Sciatic nerve (tissue), 2 donors: ENCODE results near the gene TJP3. TPM values are rescaled to one million over a fixed set of nuclear protein-coding genes. Genes with fewer than 3 reads are reported as not detected.
"Not testable (repeated sequence)": the region's sequence is repeated elsewhere in the genome, so short reads cannot be mapped to it uniquely, and the experiment has no call there.

ENCODE experiments used
- ATAC-seq: fragments of 200-7000 bp; cut with Tn5 transposase; one replicate; pipeline ENCODE4 v1.9.1; 2020; ENCODE audit warnings: mild to moderate bottlenecking, moderate library complexity
- DNase-seq: peaks from one replicate; pipeline ENCODE4 v3.0.0-alpha.2; 2020; ENCODE audit warnings: low spot score
- intact Hi-C: fragments of 100-400 bp; cut with DNase I; formaldehyde crosslinking; loops from one replicate; pipeline ENCODE4 v1.14.2; 2022
- total RNA-seq: library from RNA; stranded (reverse); fragmentation: NEBNext Ultra II Directional; extraction: Animal tissue kit (Norgen Biotek cat#: 25700); gene quantifications from one replicate; pipeline ENCODE4 v1.2.1, GENCODE V29; 2021
- donor health status: DM: no; HTN: no; CAD: no.
- donor health status: DM: no; HTN: no; CAD: no.

TJP3 gene
- total RNA-seq, 1 donor from 2014 or later = 2.1 TPM

DNA sequence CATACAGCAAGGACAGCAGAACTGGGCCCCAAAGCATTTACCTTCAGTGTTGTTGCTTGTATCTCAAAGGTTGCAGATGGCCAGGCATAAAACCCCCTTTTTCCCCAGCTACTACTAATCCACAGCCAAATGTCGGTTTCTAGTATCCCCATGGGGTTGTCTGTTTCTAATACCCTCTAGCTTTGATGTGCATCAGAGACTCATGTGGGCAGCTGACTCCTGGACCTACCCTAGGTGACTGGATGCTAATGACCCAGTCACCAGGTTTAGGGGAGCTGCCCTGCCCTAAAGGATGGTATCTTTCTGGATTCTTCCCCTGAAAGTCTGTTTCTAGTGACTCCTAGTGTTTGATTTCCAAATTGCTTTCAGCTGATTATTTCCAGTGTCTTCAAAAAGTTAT is 23.9 kb downstream of the TJP3 start:
- ATAC-seq (no peak), DNase-seq (no peak)
- intact Hi-C loops = no loop called here

DNA sequence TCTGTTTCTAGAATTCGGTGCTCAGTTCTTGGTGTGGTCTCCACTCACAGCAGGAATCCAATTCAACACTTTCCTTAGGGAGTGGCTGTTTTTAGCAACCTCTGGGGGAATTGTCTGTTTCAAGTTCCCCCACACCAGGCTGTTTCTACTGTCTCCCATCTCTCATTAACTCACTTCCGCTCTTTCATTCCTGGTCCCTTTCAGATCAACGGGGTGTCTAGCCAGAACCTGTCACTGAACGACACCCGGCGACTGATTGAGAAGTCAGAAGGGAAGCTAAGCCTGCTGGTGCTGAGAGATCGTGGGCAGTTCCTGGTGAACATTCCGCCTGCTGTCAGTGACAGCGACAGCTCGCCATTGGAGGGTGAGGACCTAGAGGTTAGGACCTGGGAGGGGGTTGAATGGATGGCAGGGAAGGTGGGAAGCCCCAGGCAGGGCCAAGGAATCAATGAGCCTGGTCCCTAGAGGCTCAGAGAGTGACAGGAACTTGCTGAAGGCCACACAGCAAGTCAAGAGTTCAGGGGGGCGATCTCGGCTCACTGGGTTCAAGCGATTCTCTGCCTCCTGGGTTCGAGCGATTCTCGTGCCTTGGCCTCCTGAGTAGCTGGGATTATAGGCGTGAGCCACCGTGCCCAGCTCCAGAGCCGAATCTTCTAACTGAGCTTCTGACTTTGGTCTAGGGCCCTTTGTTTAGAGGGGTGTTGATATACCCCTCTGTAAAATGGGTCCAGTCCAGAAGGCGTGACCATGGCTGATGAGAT is 25.5 kb downstream of the TJP3 start:
- ATAC-seq = no peak
- intact Hi-C loops = no loop called here
- DNase-seq = no peak

DNA sequence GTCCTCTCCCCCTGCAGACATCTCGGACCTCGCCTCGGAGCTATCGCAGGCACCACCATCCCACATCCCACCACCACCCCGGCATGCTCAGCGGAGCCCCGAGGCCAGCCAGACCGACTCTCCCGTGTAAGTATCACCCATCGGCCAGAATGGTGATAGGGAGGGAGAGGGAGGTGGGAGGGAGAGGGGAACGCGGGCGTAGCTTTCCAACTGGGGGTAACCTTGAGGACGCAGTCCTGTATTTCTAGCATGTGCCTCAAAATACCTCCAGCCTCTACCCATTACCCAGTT is 26.1 kb downstream of the TJP3 start:
- DNase-seq (no peak), ATAC-seq (no peak)
- intact Hi-C loops = no loop called here

DNA sequence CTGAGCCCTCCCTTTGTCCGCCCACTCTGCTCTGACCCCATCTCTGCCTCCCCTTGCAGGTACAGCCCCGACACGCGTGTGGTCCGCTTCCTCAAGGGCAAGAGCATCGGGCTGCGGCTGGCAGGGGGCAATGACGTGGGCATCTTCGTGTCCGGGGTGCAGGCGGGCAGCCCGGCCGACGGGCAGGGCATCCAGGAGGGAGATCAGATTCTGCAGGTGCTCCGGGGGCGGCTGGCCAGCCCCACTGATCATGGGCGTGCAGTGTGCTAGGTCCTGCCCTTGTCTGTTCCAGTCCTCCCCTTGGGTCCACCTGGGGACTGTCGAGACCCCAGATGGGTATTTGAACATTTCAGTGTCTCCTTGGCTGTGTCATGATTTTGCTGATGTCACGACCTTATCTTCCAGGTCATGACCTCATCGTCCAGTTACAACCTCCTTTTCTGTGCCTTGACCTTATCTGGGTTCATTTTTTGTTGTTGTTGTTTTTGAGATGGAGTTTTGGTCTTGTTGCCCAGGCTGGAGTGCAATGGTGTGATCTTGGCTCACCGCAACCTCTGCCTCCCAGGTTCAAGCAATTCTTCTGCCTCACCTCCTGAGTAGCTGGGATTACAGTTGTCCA is 28.0 kb downstream of the TJP3 start:
- intact Hi-C loops = no loop called here
- DNase-seq (no peak), ATAC-seq (no peak)

DNA sequence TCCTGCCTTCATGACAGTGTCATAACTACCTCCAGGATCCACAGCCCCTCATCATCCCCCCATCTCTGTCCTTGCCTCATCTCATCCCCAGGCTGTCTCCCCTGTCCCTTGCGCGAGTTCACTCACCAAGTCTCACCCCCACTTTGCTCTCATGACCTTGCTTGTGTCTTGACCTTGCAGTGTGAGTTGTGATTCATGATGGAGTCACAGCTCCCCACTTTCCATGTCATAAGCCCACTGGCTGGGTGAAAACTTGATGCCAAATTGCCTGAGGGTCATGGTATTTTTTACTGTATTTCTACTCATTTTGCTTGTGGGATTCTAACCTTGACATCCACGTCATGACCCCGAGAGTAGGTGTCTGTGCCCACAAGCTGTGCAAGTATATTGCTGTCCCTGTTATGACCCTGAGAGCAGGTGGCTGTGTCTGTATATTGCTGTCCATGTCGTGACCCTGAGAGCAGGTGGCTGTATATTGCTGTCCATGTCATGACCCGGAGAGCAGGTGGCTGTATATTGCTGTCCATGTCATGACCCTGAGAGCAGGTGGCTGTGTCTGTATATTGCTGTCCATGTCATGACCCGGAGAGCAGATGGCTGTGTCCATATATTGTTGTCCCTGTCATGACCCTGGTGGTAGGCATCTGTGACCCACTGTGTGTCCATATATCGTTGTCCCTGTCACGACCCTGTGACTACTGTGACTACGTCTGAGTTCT is 29.5 kb downstream of the TJP3 start:
- ATAC-seq (no peak), DNase-seq (no peak)
- intact Hi-C loops = no loop called here

DNA sequence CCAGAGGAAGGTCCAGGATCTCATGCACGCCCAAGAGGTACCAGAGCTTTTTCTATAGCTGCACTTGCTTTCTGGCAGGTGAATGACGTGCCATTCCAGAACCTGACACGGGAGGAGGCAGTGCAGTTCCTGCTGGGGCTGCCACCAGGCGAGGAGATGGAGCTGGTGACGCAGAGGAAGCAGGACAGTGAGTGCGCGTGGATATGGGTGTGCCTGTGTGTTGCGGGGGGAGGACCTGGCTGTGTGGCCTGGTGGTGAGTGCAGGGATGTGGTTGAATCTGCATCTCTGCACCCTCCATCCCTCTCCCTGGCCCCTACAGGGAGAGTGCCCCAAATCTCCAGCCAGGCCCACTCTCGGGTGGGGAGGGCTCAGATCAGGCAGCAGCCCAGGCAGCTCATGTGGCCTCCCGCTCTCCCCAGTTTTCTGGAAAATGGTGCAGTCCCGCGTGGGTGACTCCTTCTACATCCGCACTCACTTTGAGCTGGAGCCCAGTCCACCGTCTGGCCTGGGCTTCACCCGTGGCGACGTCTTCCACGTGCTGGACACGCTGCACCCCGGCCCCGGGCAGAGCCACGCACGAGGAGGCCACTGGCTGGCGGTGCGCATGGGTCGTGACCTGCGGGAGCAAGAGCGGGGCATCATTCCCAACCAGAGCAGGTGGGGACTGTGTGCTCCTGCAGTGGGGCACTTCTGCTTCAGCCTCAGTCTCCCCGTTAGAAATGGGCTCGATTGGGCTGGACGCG is 30.5 kb downstream of the TJP3 start:
- ATAC-seq = no peak
- intact Hi-C loops = no loop called here
- DNase-seq = no peak

DNA sequence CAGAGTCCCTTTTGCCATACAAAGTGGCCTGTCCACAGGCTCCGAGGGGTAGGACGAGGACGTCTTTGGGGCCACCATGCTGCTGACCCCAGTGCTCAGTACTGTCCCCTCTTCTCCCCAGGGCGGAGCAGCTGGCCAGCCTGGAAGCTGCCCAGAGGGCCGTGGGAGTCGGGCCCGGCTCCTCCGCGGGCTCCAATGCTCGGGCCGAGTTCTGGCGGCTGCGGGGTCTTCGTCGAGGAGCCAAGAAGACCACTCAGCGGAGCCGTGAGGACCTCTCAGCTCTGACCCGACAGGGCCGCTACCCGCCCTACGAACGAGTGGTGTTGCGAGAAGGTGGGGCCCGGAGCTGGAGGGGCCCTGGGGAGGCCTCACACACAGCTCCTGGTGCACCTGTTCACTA is 32.2 kb downstream of the TJP3 start:
- intact Hi-C loops = no loop called here
- ATAC-seq (no peak), DNase-seq (no peak)

DNA sequence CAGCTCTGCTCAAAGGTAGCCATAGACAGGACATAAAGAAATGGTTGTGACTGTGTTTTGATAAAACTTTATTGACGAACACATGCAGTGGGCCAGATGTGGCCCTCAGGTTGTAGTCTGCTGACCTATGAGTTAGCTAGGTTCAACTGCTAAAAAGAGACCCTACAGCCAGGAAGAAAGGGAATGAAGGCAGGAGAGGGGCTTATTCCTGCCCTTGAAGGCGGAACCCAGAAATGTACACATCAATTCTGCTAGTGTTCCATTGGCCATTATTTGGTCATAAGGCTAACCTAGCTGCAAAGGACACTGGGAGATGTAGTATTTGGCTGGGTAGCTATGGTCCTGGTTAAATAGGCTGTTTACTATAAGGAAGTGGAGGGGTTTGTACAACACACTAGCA is 35.3 kb downstream of the TJP3 start:
- intact Hi-C loops = no loop called here
- ATAC-seq = no peak

DNA sequence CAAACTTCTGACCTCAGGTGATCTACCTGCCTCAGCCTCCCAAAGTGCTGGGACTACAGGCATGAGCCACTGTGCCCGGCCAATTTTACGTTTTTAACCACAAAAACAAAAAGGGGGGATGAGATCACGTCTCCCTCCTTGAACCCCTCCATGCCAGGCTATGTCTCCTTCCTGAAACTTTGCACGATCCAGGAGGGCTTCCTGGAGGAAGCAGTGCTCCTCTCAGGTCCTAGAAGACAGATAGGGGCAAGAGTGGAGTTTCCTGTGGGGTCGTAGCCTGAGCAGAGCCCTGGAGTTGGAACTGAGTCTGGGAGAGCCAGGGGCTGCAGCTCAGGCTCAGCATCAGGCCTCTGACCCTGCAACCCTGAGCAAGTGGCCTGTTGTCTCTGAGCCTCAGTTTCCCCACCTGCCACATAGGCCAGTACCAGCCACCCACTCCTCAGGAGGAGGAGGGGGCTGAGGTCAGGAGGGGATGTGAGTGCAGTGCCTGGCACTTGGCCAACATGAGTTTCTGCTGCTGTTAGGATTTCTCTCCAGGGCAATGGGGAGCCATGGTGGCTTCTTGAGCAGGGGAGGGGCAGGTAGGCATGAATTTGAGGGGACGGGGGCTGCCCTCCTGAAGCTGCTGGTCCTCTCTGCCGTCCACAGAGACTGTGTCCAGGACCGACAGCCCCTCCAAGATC is 37.3 kb downstream of the TJP3 start:
- no peak for ATAC-seq
- DNase-seq = no peak
- intact Hi-C loops = no loop called here

More for the DNA sequence above, 35.3 kb downstream of the TJP3 start:
- no peak for DNase-seq

DNA sequence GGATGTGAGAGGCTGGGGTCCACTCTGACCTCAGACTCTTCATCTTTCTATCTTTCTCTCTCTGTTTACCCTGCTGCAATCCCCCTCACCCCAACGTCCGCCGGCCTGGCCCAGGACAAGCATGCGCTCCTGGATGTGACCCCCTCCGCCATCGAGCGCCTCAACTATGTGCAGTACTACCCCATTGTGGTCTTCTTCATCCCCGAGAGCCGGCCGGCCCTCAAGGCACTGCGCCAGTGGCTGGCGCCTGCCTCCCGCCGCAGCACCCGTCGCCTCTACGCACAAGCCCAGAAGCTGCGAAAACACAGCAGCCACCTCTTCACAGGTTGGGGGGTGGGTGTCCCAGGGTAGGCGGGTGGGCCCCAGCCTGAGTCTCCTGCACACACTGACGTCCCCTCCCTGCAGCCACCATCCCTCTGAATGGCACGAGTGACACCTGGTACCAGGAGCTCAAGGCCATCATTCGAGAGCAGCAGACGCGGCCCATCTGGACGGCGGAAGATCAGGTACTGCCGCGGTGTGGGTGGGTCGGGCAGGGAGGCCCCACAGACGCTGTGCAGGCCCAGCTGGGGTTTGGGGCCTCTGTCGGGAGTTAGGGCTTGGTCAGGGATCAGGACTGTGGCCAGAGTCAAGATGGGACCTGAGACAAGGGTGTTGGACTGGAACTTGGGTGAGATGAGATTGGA is 38.3 kb downstream of the TJP3 start:
- ATAC-seq = no peak

DNA sequence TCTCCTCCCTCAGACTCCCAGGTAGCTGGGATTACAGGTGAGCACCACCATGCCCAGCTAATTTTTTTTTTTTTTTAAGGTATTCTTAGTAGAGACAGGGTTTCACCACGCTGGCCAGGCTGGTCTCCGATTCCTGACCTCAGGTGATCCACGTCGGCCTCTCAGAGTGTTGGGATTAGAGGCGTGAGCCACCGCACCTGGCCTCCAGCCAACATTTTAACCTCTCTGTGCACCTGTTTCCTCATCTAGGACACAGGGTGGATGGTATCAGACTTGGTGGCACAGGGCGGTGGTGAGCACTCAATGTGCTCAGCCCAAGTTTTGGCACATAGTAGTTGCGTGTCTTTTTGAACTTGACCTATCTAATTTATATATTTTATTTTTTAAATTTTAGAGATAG is 40.8 kb downstream of the TJP3 start:
- ATAC-seq = no peak
- no peak for DNase-seq
- intact Hi-C loops = no loop called here

More for the DNA sequence above, 38.3 kb downstream of the TJP3 start:
- DNase-seq = no peak
- intact Hi-C loops = no loop called here

DNA sequence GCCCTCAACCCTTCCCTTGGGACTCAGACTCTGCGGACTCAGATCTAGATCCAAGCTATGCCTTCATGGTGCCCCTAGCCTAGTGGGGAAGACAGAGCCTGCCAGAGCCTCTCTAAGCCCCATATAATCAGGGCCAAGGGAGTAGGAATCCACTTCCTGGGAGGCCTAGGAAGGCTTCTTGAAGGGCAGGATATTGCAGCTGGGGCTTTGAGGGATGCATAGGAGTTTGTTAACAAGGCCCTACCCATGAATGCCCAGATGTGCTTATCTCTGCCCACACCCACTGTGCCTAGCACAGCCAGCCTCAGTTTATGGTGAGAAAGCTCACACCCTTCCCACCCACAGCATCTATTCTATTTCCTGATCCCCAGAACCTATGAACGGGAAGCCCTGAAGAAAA is 42.0 kb downstream of the TJP3 start:
- DNase-seq (no peak), ATAC-seq (no peak)
- intact Hi-C loops = no loop called here

DNA sequence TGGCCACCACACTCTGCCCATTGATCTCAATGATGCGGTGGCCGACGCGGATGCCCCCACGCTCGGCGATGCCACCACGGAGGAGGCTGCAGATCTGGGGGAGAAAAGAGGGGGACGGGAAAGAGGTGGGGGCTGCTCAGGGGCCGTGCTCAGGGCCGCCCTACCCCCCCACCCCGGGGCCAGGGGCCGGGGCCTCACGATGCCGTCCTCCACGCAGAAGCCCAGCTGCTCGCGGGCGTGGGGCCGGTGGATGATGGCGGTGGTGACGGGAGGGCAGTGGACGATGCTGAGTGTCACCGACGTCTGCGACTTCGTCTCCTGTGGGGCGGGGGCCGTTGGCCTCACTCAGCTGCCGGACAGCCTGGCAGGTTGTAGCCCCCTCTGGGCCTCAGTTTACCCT is 43.1 kb downstream of the TJP3 start:
- intact Hi-C loops = no loop called here
- no peak for DNase-seq
- no peak for ATAC-seq

DNA sequence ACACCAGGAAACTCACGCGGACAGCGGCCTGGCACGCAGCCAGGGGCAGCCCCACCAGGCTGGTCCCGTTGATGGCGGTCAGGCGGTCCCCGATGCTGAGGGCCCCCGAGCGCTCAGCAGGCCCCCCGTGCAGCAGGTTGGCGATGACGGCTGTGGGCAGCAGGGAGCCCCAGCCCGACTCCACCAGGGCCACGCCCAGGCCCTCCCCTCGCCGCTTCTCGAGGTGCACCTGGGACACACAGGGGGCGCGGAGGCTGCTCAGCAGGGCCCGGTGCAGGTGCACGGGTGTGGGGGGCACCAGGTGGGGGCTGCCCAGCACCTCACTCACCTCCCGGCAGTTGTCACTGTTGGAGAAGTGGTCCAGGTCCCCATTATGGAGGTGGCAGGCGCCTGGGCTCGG is 44.3 kb downstream of the TJP3 start:
- DNase-seq = no peak
- ATAC-seq = no peak
- intact Hi-C loops = no loop called here

DNA sequence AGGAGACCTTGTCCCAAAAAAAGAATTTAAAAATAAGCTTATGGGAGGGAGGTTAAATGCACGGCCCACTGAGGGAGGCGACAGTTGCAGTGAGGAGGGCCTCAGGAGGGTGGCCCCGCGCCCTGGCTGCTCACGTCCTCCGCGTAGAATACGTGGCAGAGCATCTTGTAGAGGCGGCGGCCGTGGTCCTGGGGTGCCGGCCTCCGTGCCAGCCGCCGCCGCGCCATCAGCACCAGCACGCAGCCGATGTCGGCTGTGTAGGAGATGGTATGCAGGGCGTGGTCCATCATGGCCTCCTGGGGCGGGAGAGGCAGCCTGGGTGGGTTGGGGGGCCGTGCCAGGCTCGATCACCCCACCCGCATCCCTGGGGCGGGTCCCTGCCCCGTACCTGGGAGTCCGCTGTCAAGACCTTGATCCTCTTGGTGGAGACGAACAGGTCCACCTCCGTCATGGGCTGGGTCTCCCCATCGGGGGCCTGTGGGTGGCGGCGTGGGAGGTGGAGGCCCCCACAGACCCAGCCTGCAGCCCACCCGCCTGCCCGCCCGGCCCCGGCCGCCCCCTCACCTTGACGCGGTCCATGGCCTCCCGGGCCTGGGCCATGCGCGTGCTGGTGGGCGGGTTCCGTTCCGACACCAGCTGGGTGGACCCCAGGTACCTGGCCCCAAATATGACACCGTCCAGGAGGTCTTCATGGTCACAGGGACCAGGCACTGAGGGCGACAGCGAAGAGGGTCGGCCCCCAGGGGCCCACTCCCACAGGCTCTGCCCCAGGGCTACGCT is 45.6 kb downstream of the TJP3 start:
- intact Hi-C loops = no loop called here
- ATAC-seq (no peak), DNase-seq (no peak)

DNA sequence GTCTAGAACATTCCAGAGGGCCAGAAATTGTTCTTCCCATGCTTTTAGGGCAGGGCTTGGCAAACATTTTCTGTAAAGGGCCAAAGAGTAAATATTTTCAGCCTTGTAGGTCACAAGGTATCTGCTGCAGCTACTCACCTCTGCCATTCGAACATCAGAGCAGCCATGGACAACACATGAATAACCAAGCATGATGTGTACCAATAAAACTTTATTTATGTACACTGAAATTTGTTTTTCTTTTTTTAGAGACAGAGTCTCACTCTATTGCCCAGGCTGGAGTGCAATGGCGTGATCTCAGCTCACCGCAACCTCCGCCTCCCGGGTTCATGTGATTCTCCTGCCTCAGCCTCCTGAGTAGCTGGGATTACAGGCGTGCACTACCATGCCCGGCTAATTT is 49.5 kb downstream of the TJP3 start:
- intact Hi-C loops, ATAC-seq, DNase-seq: not testable (repeated sequence)

DNA sequence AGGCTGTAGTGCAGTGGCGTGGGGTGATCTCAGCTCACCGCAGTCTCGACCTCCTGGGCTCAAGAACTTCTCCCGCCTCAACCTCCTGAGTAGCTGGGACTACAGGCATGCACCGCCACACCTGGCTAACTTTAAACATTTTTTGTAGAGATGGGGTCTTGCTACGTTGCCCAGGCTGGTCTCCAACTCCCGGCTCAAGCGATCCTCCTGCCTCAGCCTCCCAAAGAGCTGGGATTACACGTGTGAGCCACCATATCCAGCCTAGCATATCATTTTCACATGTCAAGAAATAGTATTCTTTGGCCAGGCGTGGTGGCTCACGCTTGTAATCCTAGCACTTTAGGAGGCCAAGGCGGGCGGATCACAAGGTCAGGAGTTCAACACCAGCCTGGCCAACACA is 50.1 kb downstream of the TJP3 start:
- ATAC-seq, intact Hi-C loops, DNase-seq: not testable (repeated sequence)
